ENCODE data around the gene DNAJB7. TPM values are rescaled to one million over a fixed set of nuclear protein-coding genes. Genes with fewer than 3 reads are reported as not detected.

DNAJB7 gene
- total and polyA plus RNA-seq, 2 donors (not counting 1 experiment from before 2014, with no cell fraction given): not detected

DNA sequence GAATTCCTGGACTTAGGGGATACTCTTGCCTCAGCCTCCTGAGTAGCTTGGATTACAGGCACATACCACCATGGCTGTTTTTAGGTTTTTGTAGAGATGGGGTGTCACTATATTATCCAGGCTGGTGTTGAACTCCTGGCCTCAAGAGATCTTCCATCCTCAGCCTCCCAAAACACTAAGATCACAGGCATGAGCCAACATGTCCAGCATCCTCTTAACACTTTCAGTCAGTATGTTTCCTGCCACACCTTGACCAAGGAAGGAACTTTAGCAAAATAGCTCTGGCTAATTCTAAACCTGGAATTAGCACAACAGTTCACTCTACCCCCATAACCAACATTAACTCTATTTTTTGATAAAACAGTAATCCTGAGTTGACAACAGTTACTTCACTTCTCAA, 27.2 kb upstream of the DNAJB7 start:
- POLR2A ChIA-PET: no interaction called here
- no peaks in the 10 kb centered on the region for H3K4me1 ChIP-seq (ENCODE audit: control insufficient read depth in 2 of 2, insufficient read depth in 2 of 2, low read length in 2 of 2)
- intact Hi-C loops (cut with micrococcal nuclease): no loop called here
- H3K9me3 Mint-ChIP-seq (ENCODE audit: insufficient read depth): no peaks in the 10 kb centered on the region
- ATAC-seq (ENCODE audit: low read depth) (no peak), DNase-seq (no peak)
- CTCF ChIA-PET: interaction anchor here (0.5 to 1.6 kb wide), 2 partner anchors 10 to 1399 kb away, joined by 3 to 5 read pairs; no protein-coding TSS in a partner anchor
- no peaks in the 10 kb centered on the region for H4K20me1 ChIP-seq (ENCODE audit: control insufficient read depth, insufficient read depth, low read length, poor library complexity, severe bottlenecking)
- H3K27ac ChIP-seq (ENCODE audit: low read length in 2 of 2): no peak overlapping the region
- no peak overlapping the region for H3K4me3 ChIP-seq (ENCODE audit: control extremely low read depth in 1 of 5, extremely low read depth in 1 of 5, insufficient read depth in 1 of 5, low read depth in 2 of 5, low read length in 4 of 5)
- no peaks in the 10 kb centered on the region for H3K27me3 Mint-ChIP-seq
- peaks cover 0 to 30% of the 10 kb centered on the region in 2 experiments for H3K36me3 ChIP-seq (replicated peaks in 1 of 2; ENCODE audit: control extremely low read depth in 1 of 2, control insufficient read depth in 1 of 2, extremely low read depth in 1 of 2, insufficient read depth in 2 of 2, low read length in 1 of 2)
- no peak overlapping the region for H3K4me2 ChIP-seq (replicated peaks; ENCODE audit: low read depth, low read length, poor library complexity, severe bottlenecking)
- H3K9ac ChIP-seq (ENCODE audit: low read length): no peak overlapping the region
- no peaks in the 10 kb centered on the region for H3K4me1 Mint-ChIP-seq
- no peak overlapping the region for H3K4me3 Mint-ChIP-seq
- no peak overlapping the region for H3K27ac Mint-ChIP-seq
- H3K79me2 ChIP-seq (ENCODE audit: control insufficient read depth, insufficient read depth, low read length): no peaks in the 10 kb centered on the region
- H3K27me3 ChIP-seq (replicated peaks in 1 of 4; ENCODE audit: control extremely low read depth in 1 of 4, control insufficient read depth in 3 of 4, insufficient read depth in 4 of 4, low read length in 3 of 4): no peaks in the 10 kb centered on the region
- no peak overlapping the region for H2AFZ ChIP-seq (ENCODE audit: insufficient read depth, low read depth, low read length, poor library complexity, severe bottlenecking)
- TF ChIP-seq EZH2 (IDR thresholded peaks at IDR 0.05; ENCODE audit: borderline replicate concordance, insufficient read depth, low read depth, low read length, poor library complexity, severe bottlenecking): no peak
- TF ChIP-seq, protein P1, sequence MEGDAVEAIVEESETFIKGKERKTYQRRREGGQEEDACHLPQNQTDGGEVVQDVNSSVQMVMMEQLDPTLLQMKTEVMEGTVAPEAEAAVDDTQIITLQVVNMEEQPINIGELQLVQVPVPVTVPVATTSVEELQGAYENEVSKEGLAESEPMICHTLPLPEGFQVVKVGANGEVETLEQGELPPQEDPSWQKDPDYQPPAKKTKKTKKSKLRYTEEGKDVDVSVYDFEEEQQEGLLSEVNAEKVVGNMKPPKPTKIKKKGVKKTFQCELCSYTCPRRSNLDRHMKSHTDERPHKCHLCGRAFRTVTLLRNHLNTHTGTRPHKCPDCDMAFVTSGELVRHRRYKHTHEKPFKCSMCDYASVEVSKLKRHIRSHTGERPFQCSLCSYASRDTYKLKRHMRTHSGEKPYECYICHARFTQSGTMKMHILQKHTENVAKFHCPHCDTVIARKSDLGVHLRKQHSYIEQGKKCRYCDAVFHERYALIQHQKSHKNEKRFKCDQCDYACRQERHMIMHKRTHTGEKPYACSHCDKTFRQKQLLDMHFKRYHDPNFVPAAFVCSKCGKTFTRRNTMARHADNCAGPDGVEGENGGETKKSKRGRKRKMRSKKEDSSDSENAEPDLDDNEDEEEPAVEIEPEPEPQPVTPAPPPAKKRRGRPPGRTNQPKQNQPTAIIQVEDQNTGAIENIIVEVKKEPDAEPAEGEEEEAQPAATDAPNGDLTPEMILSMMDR (IDR thresholded peaks at IDR 0.05): no peak
- no peaks in the 10 kb centered on the region for H3K9me3 ChIP-seq (ENCODE audit: control extremely low read depth in 1 of 3, control insufficient read depth in 2 of 3, insufficient read depth in 1 of 3, low read length in 2 of 3)

DNA sequence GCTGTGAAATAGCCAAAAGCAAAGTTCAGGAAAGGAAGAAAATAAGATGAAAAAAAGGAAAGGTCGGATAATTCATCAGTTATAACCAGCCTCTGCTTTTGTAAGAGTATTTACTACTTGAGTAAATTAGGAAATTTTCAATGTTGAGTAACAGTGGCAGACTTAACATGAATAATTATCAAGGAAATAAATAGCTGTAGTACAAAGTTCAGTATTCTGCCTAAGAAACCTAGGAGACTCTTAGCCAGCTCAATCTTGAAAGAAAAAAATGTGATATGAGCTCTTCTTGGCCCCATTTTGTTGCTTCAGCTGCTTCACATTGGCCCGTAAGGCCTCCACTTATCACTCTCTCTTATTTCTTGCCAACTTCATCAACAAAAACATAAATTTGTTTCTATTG, 17.0 kb upstream of the DNAJB7 start:
- no peak overlapping the region for H2AFZ ChIP-seq (ENCODE audit: insufficient read depth, low read depth, low read length, poor library complexity, severe bottlenecking)
- intact Hi-C loops (cut with micrococcal nuclease): no loop called here
- no peak overlapping the region for H3K27ac Mint-ChIP-seq
- H3K4me2 ChIP-seq (replicated peaks; ENCODE audit: low read depth, low read length, poor library complexity, severe bottlenecking): no peak overlapping the region
- H4K20me1 ChIP-seq (ENCODE audit: control insufficient read depth, insufficient read depth, low read length, poor library complexity, severe bottlenecking): no peaks in the 10 kb centered on the region
- CTCF ChIA-PET: interaction anchor here (0.8 kb wide), 1 partner anchor 232 kb away, joined by 3 read pairs; no protein-coding TSS in a partner anchor
- H3K79me2 ChIP-seq (ENCODE audit: control insufficient read depth, insufficient read depth, low read length): no peaks in the 10 kb centered on the region
- H3K27ac ChIP-seq (ENCODE audit: low read length in 2 of 2): no peak overlapping the region
- DNase-seq: no peak
- TF ChIP-seq, protein P1 (IDR thresholded peaks at IDR 0.05): no peak
- TF ChIP-seq EZH2 (IDR thresholded peaks at IDR 0.05; ENCODE audit: borderline replicate concordance, insufficient read depth, low read depth, low read length, poor library complexity, severe bottlenecking): no peak
- H3K27me3 Mint-ChIP-seq: no peaks in the 10 kb centered on the region
- no CpG with 5 or more reads among the region's 2 CpGs for WGBS (ENCODE audit: insufficient coverage)
- no peaks in the 10 kb centered on the region for H3K27me3 ChIP-seq (replicated peaks in 1 of 4; ENCODE audit: control extremely low read depth in 1 of 4, control insufficient read depth in 3 of 4, insufficient read depth in 4 of 4, low read length in 3 of 4)
- H3K9ac ChIP-seq (ENCODE audit: low read length): no peak overlapping the region
- H3K4me3 ChIP-seq (ENCODE audit: control extremely low read depth in 1 of 5, extremely low read depth in 1 of 5, insufficient read depth in 1 of 5, low read depth in 2 of 5, low read length in 4 of 5): no peak overlapping the region
- no peaks in the 10 kb centered on the region for H3K9me3 ChIP-seq (ENCODE audit: control extremely low read depth in 1 of 3, control insufficient read depth in 2 of 3, insufficient read depth in 1 of 3, low read length in 2 of 3)
- H3K9me3 Mint-ChIP-seq (ENCODE audit: insufficient read depth): no peaks in the 10 kb centered on the region
- H3K4me3 Mint-ChIP-seq: no peak overlapping the region
- H3K4me1 Mint-ChIP-seq: no peaks in the 10 kb centered on the region
- ATAC-seq (ENCODE audit: low read depth): no peak
- POLR2A ChIA-PET: no interaction called here
- peaks cover 0 to 17% of the 10 kb centered on the region in 2 experiments for H3K36me3 ChIP-seq (replicated peaks in 1 of 2; ENCODE audit: control extremely low read depth in 1 of 2, control insufficient read depth in 1 of 2, extremely low read depth in 1 of 2, insufficient read depth in 2 of 2, low read length in 1 of 2)
- no peaks in the 10 kb centered on the region for H3K4me1 ChIP-seq (ENCODE audit: control insufficient read depth in 2 of 2, insufficient read depth in 2 of 2, low read length in 2 of 2)

Measured in B cell (primary cell).